SK-N-SH (cell line): Measurements from ENCODE around the gene SEC14L1. TPM values are rescaled to one million over a fixed set of nuclear protein-coding genes. Genes with fewer than 3 reads are reported as not detected.

Source experiments
- CTCF ChIA-PET: fragments of 300-600, 350-600 bp; formaldehyde crosslinking; extraction: SDS; loops from one replicate; lab custom pipeline; 2021; lab: Yijun Ruan, JAX
- POLR2A ChIA-PET: fragments of 350-600 bp; sonication (Branson Sonifier 250); formaldehyde crosslinking; extraction: SDS; loops from one replicate; lab custom pipeline; 2020; ENCODE audit warnings: antibody characterized with exemption, inconsistent platforms; lab: Yijun Ruan, JAX
- DNase-seq: peaks from one replicate; pipeline ENCODE4 v3.0.0; 2012
- H2AFZ ChIP-seq: fragments of 200-600 bp; sonication (generic); 2 replicates; pipeline ENCODE4 v1.8.1; 2016; ENCODE audit warnings: antibody characterized with exemption, mild to moderate bottlenecking, low read depth
- H3F3A ChIP-seq: fragments of 200-600 bp; sonication (generic); replicated peaks from 2 replicates; pipeline ENCODE3; 2016; ENCODE audit warnings: antibody characterized with exemption, mild to moderate bottlenecking; ENCODE audit not compliant: insufficient read depth
- H3K27ac ChIP-seq, 2 experiments: fragments of 200-500 bp in 1 of 2; fragments of 200-600 bp in 1 of 2; sonication (Bioruptor generic) in 1 of 2; sonication (generic), shearing (Covaris generic) in 1 of 2; 2 replicates each; pipeline versions ENCODE4 v1.5.1 to v1.6.1; 2014 to 2016; ENCODE audit warnings: low read depth in 2 of 2, inconsistent platforms in 1 of 2, low read length in 1 of 2, mild to moderate bottlenecking in 1 of 2, mixed read lengths in 1 of 2
- H3K27me3 ChIP-seq: fragments of 200-600 bp; sonication (generic), shearing (Covaris generic); 2 replicates; pipeline ENCODE4 v1.6.1; 2016; ENCODE audit warnings: mixed run types; ENCODE audit not compliant: insufficient read depth
- H3K36me3 ChIP-seq, 2 experiments: fragments of 200-500 bp in 1 of 2; fragments of 200-600 bp in 1 of 2; sonication (Bioruptor generic) in 1 of 2; sonication (generic) in 1 of 2; replicated peaks in 1 of 2; 2 replicates each; pipeline versions ENCODE3 to v1.5.1; 2014 to 2016; ENCODE audit warnings: low read length in 1 of 2, mild to moderate bottlenecking in 1 of 2; ENCODE audit not compliant: insufficient read depth in 2 of 2, control insufficient read depth in 1 of 2
- H3K4me1 ChIP-seq, 2 experiments: fragments of 200-500 bp in 1 of 2; fragments of 200-600 bp in 1 of 2; sonication (Bioruptor generic) in 1 of 2; sonication (generic), shearing (Covaris generic) in 1 of 2; 2 replicates each; pipeline versions ENCODE4 v1.5.1 to v1.6.1; 2014 to 2016; ENCODE audit warnings: low read depth in 1 of 2, low read length in 1 of 2, mixed run types in 1 of 2; ENCODE audit not compliant: insufficient read depth in 2 of 2, control insufficient read depth in 1 of 2
- H3K4me2 ChIP-seq: fragments of 200-600 bp; sonication (generic), shearing (Covaris generic); 2 replicates; pipeline ENCODE4 v1.6.1; 2017; ENCODE audit warnings: mixed run types
- H3K4me3 ChIP-seq, 2 experiments: fragments of 200-500 bp in 1 of 2; fragments of 200-600 bp in 1 of 2; sonication (Bioruptor generic) in 1 of 2; sonication (generic), shearing (Covaris generic) in 1 of 2; 2 replicates each; pipeline versions ENCODE4 v1.5.1 to v1.8.1; 2014 to 2016; ENCODE audit warnings: low read depth in 2 of 2, inconsistent platforms in 1 of 2, low read length in 1 of 2, mild to moderate bottlenecking in 1 of 2, mixed read lengths in 1 of 2, moderate library complexity in 1 of 2
- H3K79me2 ChIP-seq: fragments of 200-600 bp; sonication (generic); 2 replicates; pipeline ENCODE4 v1.8.1; 2017; ENCODE audit warnings: mild to moderate bottlenecking; ENCODE audit not compliant: insufficient read depth
- H3K9ac ChIP-seq: fragments of 200-600 bp; sonication (generic); 2 replicates; pipeline ENCODE4 v1.6.1; 2017; ENCODE audit warnings: mixed run types
- H3K9me2 ChIP-seq: fragments of 200-600 bp; sonication (generic); 2 replicates; pipeline ENCODE4 v1.6.1; 2017; ENCODE audit warnings: mixed run types
- H3K9me3 ChIP-seq: fragments of 200-600 bp; sonication (generic); 2 replicates; pipeline ENCODE4 v1.6.1; 2017; ENCODE audit warnings: mixed run types, mild to moderate bottlenecking, moderate library complexity
- H4K20me1 ChIP-seq: fragments of 200-600 bp; sonication (generic); 2 replicates; pipeline ENCODE4 v1.6.1; 2017; ENCODE audit warnings: mild to moderate bottlenecking, mixed run types; ENCODE audit not compliant: insufficient read depth
- CHD2 ChIP-seq: fragments of 150-350 bp; IDR thresholded peaks from 2 replicates; pipeline ENCODE4 v1.6.1; 2018; ENCODE audit warnings: low read length; ENCODE audit not compliant: partially characterized antibody
- FOSL2 ChIP-seq: IDR thresholded peaks from 2 replicates; pipeline ENCODE4 v1.4.0; 2012; ENCODE audit warnings: low read depth, mild to moderate bottlenecking, moderate library complexity, borderline replicate concordance
- GABPA ChIP-seq: IDR thresholded peaks from 2 replicates; pipeline ENCODE4 v1.4.0; 2012; ENCODE audit warnings: low read depth, mild to moderate bottlenecking
- JUND ChIP-seq: IDR thresholded peaks from 2 replicates; pipeline ENCODE4 v1.4.0; 2012
- NFIC ChIP-seq: IDR thresholded peaks from 2 replicates; pipeline ENCODE4 v1.4.0; 2012; ENCODE audit warnings: borderline replicate concordance
- NRF1 ChIP-seq: IDR thresholded peaks from 2 replicates; pipeline ENCODE4 v1.6.1; 2012; ENCODE audit warnings: low read depth, mild to moderate bottlenecking, low read length
- POLR2AphosphoS5 ChIP-seq: IDR thresholded peaks from 2 replicates; pipeline ENCODE4 v1.6.1; 2012; ENCODE audit warnings: low read depth, low read length
- RCOR1 ChIP-seq: fragments of 150-350 bp; IDR thresholded peaks from 2 replicates; pipeline ENCODE4 v1.6.1; 2017; ENCODE audit warnings: antibody characterized with exemption, low read length
- RXRA ChIP-seq: IDR thresholded peaks from 2 replicates; pipeline ENCODE4 v1.4.0; 2012; ENCODE audit warnings: low read depth, mild to moderate bottlenecking, borderline replicate concordance
- SMC3 ChIP-seq: IDR thresholded peaks from 2 replicates; pipeline ENCODE4 v1.6.1; 2012; ENCODE audit warnings: low read depth, low read length, improper control_type of control experiment
- TAF1 ChIP-seq: IDR thresholded peaks from 2 replicates; pipeline ENCODE4 v1.6.1; 2012; ENCODE audit warnings: low read depth, mild to moderate bottlenecking, low read length, moderate library complexity, borderline replicate concordance
- TCF12 ChIP-seq: IDR thresholded peaks from 2 replicates; pipeline ENCODE4 v1.4.0; 2012
- YY1 ChIP-seq: IDR thresholded peaks from 2 replicates; pipeline ENCODE4 v1.4.0; 2012; ENCODE audit warnings: low read depth, mild to moderate bottlenecking
- WGBS: methylation state at CpG from one replicate; pipeline ENCODE4 v1.1.6; 2017; ENCODE audit warnings: low lambda C conversion rate; 5-methylcytosine and 5-hydroxymethylcytosine counted together
- polyA plus RNA-seq, 3 experiments: library from polyadenylated mRNA; depleted of rRNA; stranded (reverse); fragments of >200 nt; gene quantifications; 2 replicates each; pipeline ENCODE4 v1.2.3, GENCODE V29; 2012
- TF ChIP-seq, protein P1 (sequence below): IDR thresholded peaks from 2 replicates; pipeline ENCODE4 v1.4.0; 2012; ENCODE audit warnings: low read depth, borderline replicate concordance
- TF ChIP-seq, protein P2 (sequence below): fragments of 200-600 bp; sonication (generic); IDR thresholded peaks from 2 replicates; pipeline ENCODE4 v1.6.1; 2017; ENCODE audit warnings: antibody characterized with exemption, mild to moderate bottlenecking, moderate library complexity
- TF ChIP-seq, protein P3 (sequence below): fragments of 150-350 bp; IDR thresholded peaks from 2 replicates; pipeline ENCODE4 v1.6.1; 2016; ENCODE audit warnings: mild to moderate bottlenecking, low read depth, low read length
- TF ChIP-seq, protein P4 (sequence below): IDR thresholded peaks from 2 replicates; pipeline ENCODE4 v1.4.0; 2012; ENCODE audit warnings: low read depth

The SEC14L1 gene
- polyA plus RNA-seq, 1 of the 3 experiments (the other 2 are of a cell fraction): 62.4 TPM

DNA sequence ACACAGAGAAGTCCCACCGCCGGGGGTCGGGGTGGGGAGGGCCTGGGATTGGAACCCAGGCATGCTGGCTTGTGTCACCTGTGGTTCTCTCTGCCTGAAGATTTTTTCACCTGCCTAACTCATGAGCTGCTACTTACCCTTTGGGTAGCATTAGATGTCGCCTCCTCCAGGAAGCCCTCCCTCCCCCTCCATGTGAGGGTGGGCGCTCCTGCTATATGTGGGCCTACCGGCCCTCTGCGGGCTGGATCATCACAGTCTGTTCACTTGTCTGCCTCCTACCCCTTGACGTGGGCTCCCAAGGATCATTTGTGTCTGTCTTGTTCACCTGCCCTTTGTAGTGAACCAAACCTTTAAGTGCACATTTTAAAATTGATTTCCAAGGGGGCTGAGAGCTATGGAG lies 106.8 kb downstream of the SEC14L1 start:
- Histone ChIP-seq H3K4me1 (peaks cover 0 to 6% of the 10 kb centered on the region in 2 experiments; a peak in 1 of 4 replicates), H3K79me2 (no peaks in the 10 kb centered on the region), H3K27me3 (no peaks in the 10 kb centered on the region), H4K20me1 (no peaks in the 10 kb centered on the region), H3K4me3 (peak overlapping the region; percentile 47 to 80; a peak in 3 of 4 replicates), H3K4me2 (peak overlapping the region; percentile 97), H3K36me3 (no peaks in the 10 kb centered on the region), H3F3A (peaks cover 22% of the 10 kb centered on the region), H3K9me2 (no peaks in the 10 kb centered on the region), H3K9ac (no peak overlapping the region), H3K27ac (no peak overlapping the region), H2AFZ (peak overlapping the region; percentile 100), H3K9me3 (no peaks in the 10 kb centered on the region)
- ChIA-PET CTCF (interaction anchor here (0.6 to 5.4 kb wide), 90 partner anchors 9 to 776 kb away, joined by 3 to 99 read pairs (median 4); partner anchors contain the start of genes MFSD11, MGAT5B and SEC14L1), POLR2A (interaction anchor here (0.6 to 1.5 kb wide), 3 partner anchors 159 to 406 kb away, joined by 4 to 6 read pairs (median 4); no protein-coding TSS in a partner anchor)
- TF ChIP-seq, protein P1, sequence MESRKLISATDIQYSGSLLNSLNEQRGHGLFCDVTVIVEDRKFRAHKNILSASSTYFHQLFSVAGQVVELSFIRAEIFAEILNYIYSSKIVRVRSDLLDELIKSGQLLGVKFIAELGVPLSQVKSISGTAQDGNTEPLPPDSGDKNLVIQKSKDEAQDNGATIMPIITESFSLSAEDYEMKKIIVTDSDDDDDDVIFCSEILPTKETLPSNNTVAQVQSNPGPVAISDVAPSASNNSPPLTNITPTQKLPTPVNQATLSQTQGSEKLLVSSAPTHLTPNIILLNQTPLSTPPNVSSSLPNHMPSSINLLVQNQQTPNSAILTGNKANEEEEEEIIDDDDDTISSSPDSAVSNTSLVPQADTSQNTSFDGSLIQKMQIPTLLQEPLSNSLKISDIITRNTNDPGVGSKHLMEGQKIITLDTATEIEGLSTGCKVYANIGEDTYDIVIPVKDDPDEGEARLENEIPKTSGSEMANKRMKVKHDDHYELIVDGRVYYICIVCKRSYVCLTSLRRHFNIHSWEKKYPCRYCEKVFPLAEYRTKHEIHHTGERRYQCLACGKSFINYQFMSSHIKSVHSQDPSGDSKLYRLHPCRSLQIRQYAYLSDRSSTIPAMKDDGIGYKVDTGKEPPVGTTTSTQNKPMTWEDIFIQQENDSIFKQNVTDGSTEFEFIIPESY: no peak
- no peak for TF ChIP-seq NRF1
- DNase-seq: no peak
- WGBS: 37% methylated on average over 8 of the region's 8 CpGs

DNA sequence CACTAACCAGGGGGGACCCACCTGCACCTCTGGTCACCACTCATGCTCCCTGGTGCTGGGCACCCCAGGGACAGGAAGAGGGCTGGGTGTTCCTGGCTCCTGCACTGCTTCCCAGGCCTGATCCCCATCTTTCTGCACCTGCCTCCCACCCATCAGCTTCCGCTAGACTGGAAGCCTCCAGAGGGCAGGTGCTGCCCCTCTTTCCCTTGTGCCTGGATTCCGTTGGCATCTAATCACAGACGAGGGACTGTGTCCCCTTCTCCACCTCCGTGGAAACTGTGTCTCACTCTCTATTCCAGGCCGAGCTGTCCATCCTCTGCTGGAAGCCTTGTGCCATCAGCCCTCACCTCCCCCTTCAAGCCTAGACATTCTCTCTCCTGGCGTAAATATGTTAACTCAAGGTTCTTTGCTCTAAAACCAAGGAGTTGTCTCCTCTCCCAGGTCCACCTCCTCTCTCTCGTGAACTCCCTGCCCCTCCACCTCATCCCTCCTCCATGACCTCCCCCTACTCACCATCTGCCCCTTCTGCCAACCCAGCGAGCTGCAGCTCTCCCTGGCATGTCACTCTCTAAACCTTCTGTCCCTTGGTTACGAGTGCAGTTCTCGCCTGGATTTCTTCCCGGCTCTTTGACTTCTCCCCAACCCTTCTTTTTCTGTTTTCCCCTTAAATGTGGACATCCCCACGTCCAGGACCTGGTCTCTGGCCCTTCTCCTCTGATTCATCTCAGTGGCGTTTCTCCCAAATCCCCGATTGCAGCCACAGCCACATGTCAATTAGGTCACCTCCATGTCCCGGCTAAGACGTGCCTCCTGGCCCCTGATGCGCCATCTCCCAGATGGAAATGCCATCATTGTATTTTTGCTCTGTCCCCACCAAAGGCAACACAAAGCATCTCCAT lies 107.7 kb downstream of the SEC14L1 start:
- no peaks in the 10 kb centered on the region for H3K9me3 ChIP-seq
- H3F3A ChIP-seq: peaks cover 22% of the 10 kb centered on the region
- 87% methylated on average over 17 of the region's 17 CpGs for WGBS
- peaks cover 0 to 6% of the 10 kb centered on the region in 2 experiments; a peak in 1 of 4 replicates for H3K4me1 ChIP-seq
- no peak overlapping the region for H2AFZ ChIP-seq
- H3K27ac ChIP-seq: no peak overlapping the region
- H4K20me1 ChIP-seq: no peaks in the 10 kb centered on the region
- no peak overlapping the region for H3K4me3 ChIP-seq
- H3K9ac ChIP-seq: no peak overlapping the region
- H3K4me2 ChIP-seq: no peak overlapping the region
- POLR2A ChIA-PET: interaction anchor here (1.5 kb wide), 1 partner anchor 160 kb away, joined by 6 read pairs; no protein-coding TSS in a partner anchor
- no peaks in the 10 kb centered on the region for H3K27me3 ChIP-seq
- H3K36me3 ChIP-seq: no peaks in the 10 kb centered on the region
- no peak for DNase-seq
- CTCF ChIA-PET: interaction anchor here (0.7 to 5.4 kb wide), 28 partner anchors 8 to 386 kb away, joined by 3 to 99 read pairs (median 6); partner anchors contain the start of gene MGAT5B
- no peaks in the 10 kb centered on the region for H3K79me2 ChIP-seq
- no peaks in the 10 kb centered on the region for H3K9me2 ChIP-seq
- TF ChIP-seq TCF12 (no peak), NFIC (no peak), GABPA (no peak), YY1 (no peak), JUND (no peak), POLR2AphosphoS5 (no peak), CHD2 (no peak), RXRA (no peak), FOSL2 (no peak), RCOR1 (no peak), SMC3 (no peak), TAF1 (no peak)
- TF ChIP-seq, protein P2, sequence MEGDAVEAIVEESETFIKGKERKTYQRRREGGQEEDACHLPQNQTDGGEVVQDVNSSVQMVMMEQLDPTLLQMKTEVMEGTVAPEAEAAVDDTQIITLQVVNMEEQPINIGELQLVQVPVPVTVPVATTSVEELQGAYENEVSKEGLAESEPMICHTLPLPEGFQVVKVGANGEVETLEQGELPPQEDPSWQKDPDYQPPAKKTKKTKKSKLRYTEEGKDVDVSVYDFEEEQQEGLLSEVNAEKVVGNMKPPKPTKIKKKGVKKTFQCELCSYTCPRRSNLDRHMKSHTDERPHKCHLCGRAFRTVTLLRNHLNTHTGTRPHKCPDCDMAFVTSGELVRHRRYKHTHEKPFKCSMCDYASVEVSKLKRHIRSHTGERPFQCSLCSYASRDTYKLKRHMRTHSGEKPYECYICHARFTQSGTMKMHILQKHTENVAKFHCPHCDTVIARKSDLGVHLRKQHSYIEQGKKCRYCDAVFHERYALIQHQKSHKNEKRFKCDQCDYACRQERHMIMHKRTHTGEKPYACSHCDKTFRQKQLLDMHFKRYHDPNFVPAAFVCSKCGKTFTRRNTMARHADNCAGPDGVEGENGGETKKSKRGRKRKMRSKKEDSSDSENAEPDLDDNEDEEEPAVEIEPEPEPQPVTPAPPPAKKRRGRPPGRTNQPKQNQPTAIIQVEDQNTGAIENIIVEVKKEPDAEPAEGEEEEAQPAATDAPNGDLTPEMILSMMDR: no peak
- TF ChIP-seq, protein P3, sequence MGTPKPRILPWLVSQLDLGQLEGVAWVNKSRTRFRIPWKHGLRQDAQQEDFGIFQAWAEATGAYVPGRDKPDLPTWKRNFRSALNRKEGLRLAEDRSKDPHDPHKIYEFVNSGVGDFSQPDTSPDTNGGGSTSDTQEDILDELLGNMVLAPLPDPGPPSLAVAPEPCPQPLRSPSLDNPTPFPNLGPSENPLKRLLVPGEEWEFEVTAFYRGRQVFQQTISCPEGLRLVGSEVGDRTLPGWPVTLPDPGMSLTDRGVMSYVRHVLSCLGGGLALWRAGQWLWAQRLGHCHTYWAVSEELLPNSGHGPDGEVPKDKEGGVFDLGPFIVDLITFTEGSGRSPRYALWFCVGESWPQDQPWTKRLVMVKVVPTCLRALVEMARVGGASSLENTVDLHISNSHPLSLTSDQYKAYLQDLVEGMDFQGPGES: no peak
- TF ChIP-seq, protein P1: no peak
- TF ChIP-seq, protein P4, sequence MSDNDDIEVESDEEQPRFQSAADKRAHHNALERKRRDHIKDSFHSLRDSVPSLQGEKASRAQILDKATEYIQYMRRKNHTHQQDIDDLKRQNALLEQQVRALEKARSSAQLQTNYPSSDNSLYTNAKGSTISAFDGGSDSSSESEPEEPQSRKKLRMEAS: no peak
